ENCODE results near the gene F2RL2.
A peak's percentile ranks its signal among the peaks of the same experiment; 100 is the strongest.

The F2RL2 gene

GRCh38 chr5:76592692-76593091 is 30.5 kb downstream of the F2RL2 start:
- TF ChIP-seq CTCF (IDR thresholded peaks at IDR 0.05; ENCODE audit: control insufficient read depth, extremely low read depth, insufficient read depth), result no peak
- no peak for DNase-seq (ENCODE audit: low read depth)
- H3K4me3 ChIP-seq (ENCODE audit: low read depth, low read length), result no peak overlapping the region

- no peak for DNase-seq (ENCODE audit: low read depth)
- no peak for TF ChIP-seq CTCF (IDR thresholded peaks at IDR 0.05; ENCODE audit: control insufficient read depth, extremely low read depth, insufficient read depth)
- no peak overlapping the region for H3K4me3 ChIP-seq (ENCODE audit: low read depth, low read length)
Observed at GRCh38 chr5:76591366-76591765, 31.8 kb downstream of the F2RL2 start.

- no peak for DNase-seq (ENCODE audit: low read depth)
- no peak overlapping the region for H3K4me3 ChIP-seq (ENCODE audit: low read depth, low read length)
- TF ChIP-seq CTCF (IDR thresholded peaks at IDR 0.05; ENCODE audit: control insufficient read depth, extremely low read depth, insufficient read depth), result no peak
Observed at GRCh38 chr5:76590027-76590426, 33.2 kb downstream of the F2RL2 start.

- H3K4me3 ChIP-seq (ENCODE audit: low read depth, low read length), result no peak overlapping the region
- TF ChIP-seq CTCF (IDR thresholded peaks at IDR 0.05; ENCODE audit: control insufficient read depth, extremely low read depth, insufficient read depth), result no peak
- no peak for DNase-seq (ENCODE audit: low read depth)
Observed at GRCh38 chr5:76586531-76586930, 36.7 kb downstream of the F2RL2 start.

GRCh38 chr5:76585783-76586217 is 37.4 kb downstream of the F2RL2 start:
- TF ChIP-seq CTCF (IDR thresholded peaks at IDR 0.05; ENCODE audit: control insufficient read depth, extremely low read depth, insufficient read depth), result no peak
- no peak overlapping the region for H3K4me3 ChIP-seq (ENCODE audit: low read depth, low read length)
- DNase-seq (ENCODE audit: low read depth), result no peak

GRCh38 chr5:76583163-76584047 is 39.8 kb downstream of the F2RL2 start:
- peak; percentile 44 for DNase-seq (ENCODE audit: low read depth)
- H3K4me3 ChIP-seq (ENCODE audit: low read depth, low read length), result no peak overlapping the region
- peak; percentile 49 for TF ChIP-seq CTCF (IDR thresholded peaks at IDR 0.05; ENCODE audit: control insufficient read depth, extremely low read depth, insufficient read depth)
